HG03469 (cell line): ENCODE results near the gene TRPV2.
"Not testable (repeated sequence)": the region's sequence is repeated elsewhere in the genome, so short reads cannot be mapped to it uniquely, and the experiment has no call there.

ENCODE experiments used
- ATAC-seq: cut with Tn5 transposase; IDR thresholded peaks from one replicate; pipeline ENCODE4 v1.9.1; 2021; ENCODE audit warnings: mild to moderate bottlenecking, moderate library complexity, moderate number of reproducible peaks; ENCODE audit not compliant: unreplicated experiment

The TRPV2 gene

DNA sequence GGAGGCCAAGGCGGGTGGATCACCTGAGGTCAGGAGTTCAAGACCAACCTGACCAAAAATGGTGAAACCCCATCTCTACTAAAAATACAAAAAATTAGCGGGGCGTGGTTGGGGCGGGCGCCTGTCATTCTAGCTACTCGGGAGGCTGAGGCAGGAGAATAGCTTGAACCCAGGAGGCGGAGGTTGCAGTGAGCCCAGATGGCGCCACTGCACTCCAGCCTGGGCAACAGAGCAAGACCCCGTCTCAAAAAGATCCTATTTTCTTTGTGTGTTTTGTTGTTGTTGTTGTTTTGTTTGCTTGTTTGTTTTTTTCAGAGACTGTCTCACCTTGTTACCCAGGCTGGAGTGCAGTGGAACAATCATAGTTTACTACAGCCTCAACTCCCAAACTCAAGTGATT lies 11.5 kb upstream of the TRPV2 start:
- ATAC-seq, result not testable (repeated sequence)

DNA sequence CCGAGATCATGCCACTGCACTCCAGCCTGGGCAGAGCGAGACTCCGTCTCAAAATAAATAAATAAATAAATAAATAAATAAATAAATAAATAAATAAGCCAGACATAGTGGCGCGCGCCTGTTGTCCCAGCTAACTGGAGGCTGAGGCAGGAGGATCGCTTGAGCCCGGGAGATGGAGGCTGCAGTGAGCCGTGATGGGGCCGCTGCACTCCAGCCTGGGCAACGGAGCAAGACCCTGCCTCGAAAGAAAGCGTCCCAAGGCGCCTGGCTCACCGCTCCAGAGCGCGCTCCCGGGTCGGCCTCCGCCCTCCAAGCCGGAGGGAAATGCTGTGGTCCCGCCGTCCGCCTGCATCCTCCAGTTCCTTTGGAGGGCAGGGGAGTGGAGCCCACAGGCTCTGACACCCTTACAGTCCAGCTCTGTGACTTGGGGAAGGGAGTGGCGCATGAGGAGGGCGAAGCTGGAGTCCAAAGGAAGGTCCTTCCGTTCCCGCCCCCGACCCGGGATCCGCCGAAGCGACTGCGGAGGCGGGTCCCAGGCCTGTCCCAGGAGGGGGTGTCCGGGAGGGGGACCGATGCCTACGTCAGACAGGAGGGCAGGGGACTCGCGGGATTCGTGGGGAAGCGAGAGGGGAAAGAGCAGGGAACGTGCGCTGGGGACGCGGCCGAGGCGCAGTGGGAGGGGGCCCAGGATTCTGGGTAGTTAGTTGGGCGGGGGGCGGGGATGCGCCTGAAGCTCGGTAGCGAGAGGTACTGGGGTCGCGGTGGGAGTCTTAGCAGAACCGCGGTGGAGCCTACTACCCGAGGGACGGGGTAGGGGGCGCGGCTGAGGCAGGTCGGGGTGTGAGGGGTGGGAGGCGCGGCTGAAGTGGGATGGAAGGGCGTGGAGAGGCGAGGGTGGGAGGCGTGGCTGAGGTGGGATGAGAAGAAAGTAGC lies 8.4 kb upstream of the TRPV2 start:
- ATAC-seq, result no peak

DNA sequence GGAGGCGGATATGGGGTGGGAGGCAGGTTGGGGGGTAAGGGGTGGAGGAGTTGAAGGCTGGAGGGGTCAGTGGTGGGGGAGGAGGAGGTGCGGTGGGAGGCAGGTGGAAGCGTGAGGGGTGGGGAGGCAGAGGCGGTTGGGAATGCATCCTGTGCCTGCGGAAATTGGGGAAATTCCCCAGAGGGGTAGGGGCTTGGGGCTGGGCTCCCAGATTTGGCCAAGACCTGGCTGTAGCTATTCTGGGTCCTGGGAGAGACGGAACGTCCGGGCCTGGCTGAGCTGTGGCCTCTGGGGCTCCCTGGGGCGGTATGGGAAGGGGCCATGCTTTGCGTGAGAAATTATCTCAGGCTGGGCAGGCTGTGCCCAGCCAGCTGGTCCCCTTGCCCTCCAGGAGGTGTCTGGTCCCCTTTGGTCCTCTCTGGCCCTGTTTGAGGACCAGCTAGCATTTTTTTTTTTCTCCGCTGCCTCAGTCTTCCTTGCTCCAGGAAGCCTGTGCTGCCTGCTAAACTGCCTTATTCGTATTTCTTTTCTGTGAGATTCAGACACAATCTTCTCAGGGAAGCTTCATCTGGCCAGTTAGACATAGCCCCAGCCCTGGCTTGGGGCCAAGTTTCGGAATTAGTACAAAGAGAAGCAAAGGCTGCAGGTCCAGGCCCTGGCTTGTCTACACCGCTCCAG lies 7.3 kb upstream of the TRPV2 start:
- peak; percentile 80 for ATAC-seq

DNA sequence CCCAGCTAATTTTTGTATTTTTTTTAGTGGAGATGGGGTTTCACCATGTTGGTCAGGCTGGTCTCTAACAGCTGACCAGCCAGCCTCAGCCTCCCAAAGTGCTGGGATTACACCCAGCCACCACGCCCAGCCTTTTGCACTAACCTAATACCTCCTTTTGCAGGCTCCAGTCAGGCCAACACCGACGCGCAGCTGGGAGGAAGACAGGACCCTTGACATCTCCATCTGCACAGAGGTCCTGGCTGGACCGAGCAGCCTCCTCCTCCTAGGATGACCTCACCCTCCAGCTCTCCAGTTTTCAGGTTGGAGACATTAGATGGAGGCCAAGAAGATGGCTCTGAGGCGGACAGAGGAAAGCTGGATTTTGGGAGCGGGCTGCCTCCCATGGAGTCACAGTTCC lies 2.0 kb downstream of the TRPV2 start:
- no peak for ATAC-seq

DNA sequence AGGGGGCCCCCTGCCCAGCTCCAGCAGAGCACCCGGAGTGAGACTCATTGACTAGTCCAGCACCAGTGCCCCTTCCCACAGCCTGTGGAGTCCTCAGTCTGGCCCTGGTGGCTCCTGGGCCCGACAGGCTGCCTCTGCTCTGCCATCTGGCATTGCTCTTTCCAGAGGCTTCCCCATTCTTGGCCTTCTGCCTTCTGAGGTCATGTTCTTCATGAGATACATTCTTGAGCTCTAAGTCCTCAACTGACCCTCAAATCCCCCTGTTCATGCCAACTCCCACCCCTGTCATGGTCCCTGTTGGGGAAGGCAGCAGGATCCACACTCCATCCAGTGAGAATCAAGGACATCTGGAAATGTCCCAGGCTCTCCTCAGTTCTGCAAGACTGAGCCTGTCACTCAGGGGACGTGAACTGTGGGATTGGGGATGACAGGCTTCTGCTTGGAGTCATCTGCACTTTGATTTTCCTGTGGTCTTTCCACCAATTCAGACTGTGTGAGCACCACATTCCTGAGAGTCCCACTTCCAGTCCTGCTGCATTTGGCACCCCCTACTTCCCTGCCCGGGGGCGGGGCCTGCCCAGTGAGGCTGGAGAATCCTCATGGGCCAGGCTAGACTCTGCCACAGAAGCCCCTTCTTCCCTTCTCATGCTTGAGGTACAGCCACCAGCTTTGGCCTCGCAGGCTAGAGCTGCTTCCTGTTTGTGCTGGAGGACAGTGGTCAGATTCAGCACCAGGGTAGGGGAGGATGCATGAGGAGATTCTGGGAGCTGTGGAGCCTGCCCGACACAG lies 2.7 kb downstream of the TRPV2 start:
- no peak for ATAC-seq

DNA sequence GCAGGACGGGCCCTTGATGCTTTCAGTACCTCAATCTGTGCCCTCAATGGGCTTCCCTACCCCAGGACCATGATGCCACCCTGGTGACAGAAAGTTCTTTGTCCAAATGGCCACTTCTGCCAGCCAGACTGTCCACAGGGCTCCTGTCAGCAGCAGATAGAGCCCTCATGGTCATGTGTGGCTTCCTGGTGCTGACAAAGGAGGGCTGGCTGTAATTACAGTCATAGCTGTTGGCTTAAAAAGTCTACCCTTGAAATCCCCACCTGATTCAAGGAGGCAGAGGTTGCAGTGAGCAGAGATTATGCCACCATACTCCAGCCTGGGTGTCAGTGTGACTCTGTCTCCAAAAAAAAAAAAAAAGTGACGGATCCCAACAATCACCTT lies 3.3 kb downstream of the TRPV2 start:
- ATAC-seq, result no peak

DNA sequence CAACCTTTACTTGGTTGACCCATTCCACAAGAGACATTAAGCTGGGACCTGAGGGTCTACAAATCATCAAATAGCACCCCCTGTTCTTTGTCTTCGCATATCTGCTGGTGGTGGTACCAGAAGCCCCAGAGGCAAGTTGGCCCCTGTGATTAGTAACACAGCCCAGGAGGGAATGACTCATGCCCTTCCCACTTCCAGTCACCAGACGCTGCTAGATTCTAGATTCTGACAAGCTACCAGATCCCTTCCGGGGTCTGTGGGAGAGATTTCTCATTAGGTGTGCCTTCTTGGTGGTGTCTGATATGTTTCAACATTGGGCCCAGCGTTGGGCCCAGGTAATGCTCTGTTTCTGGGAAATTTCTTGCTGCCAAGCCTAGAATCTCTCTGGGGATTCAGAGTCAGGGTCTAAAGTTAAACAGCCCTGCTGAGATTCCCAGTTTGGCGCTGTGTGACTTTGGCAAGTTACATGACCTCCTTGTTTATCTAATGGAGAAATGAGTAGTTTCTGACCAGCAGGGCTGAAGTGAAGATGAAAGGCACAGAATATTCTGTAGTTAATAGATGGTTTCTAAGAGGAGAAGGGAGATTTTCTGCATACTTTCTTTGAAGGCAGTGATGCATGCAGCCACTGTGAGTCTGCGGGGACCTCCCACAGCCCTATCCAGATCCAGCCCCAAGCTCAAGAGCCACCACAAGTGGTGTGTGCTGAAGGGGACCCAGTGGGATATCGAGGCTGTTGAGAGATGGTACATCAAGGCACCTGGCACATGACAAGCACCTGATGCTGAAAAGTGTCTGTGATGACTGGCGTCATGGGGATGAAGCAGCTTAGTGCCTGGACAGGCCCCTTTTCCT lies 3.9 kb downstream of the TRPV2 start:
- ATAC-seq, result no peak

DNA sequence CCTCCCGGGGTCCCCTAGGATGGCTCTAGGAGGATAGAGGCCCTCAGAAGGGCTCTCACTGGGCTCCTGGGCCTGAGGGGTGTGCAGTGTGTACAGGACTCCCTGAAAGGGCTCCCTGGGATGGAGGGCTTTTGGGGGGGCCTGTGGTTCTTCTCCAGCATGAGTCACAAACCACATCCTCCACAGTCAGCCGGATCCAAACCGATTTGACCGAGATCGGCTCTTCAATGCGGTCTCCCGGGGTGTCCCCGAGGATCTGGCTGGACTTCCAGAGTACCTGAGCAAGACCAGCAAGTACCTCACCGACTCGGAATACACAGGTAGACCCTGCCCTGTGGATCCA lies 4.5 kb downstream of the TRPV2 start:
- ATAC-seq, result no peak

DNA sequence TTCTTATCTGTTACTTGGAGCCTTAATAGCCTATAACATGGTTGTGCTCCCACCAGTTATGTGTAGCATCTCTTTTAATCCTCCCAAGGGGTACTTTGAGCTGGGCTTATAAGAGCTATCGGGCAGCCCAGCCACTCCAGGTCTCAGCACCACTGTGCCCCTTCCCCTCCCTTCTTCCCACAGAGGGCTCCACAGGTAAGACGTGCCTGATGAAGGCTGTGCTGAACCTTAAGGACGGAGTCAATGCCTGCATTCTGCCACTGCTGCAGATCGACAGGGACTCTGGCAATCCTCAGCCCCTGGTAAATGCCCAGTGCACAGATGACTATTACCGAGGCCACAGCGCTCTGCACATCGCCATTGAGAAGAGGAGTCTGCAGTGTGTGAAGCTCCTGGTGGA lies 7.0 kb downstream of the TRPV2 start:
- no peak for ATAC-seq

DNA sequence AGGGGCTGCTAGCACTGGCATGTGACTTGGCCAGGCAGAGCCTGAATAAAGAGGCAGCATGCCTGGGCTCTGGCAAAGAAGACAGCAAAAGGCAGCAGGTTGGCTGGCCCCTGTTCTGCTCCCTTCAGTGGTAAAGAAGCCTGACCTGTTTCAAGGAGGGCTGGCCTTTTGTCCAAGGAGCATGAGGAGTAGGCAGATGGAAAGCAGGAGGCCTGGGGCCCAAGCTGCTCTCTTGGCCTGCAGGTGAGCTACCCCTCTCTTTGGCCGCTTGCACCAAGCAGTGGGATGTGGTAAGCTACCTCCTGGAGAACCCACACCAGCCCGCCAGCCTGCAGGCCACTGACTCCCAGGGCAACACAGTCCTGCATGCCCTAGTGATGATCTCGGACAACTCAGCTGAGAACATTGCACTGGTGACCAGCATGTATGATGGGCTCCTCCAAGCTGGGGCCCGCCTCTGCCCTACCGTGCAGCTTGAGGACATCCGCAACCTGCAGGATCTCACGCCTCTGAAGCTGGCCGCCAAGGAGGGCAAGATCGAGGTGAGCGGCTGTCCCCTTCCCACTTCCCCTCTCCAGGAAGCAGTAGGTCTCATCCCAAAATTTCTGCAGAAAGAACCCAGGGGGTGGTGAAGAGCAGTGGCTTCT lies 8.0 kb downstream of the TRPV2 start:
- no peak for ATAC-seq

DNA sequence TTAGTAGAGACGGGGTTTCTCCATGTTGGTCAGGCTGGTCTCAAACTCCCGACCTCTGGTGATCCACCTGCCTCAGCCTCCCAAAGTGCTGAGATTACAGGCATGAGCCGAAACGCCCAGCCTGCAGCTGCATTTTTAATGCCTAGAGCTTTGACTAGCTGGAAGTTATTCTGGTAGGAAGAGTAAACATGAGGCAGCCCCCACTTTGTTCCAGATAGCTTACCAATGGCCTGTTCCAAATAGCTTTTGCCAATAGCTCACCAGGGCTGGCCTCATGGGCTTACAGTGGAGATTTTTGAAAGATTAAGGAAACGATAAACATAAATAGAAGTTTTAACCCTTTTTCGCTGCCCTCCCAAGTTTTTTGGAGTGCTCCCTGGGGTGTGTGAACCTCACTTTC lies 9.8 kb downstream of the TRPV2 start:
- no peak for ATAC-seq

DNA sequence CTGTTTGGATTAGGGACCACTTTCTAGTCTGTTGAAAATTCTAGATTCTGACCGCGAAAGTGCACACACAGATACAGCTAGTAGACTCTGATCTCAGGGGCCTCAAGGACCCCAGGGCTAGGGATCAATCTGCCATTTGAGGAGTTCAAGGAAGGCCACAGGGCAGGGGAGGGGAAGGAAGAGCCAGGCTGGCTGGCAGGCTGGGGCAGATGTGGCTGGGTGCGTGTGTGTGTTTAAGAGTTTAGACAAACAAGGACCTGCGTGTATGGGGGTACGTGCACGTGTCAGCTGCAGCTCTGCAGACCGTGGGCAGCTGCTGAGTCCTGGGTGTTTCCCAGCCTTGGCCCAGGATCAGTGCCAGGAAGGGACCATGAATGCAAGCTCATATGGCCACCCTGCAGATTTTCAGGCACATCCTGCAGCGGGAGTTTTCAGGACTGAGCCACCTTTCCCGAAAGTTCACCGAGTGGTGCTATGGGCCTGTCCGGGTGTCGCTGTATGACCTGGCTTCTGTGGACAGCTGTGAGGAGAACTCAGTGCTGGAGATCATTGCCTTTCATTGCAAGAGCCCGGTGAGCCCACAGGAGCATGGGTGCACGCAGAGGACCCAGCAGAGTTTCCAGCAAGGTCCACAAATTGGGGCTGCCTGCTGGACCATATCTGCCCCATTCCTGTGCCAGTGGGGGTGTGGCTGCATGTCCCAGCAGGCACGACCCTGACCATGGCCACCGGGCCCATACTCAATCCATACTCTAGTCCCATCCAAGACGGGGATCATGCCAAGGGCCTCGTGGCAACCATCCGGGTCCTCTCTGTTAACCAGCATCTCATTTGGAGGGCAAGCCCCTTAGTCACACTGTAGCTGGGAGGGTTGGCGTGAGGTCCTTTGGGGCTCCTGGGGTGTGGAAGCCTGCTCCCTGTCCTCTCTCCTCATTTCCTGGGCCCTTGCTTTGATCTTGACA lies 10.6 kb downstream of the TRPV2 start:
- no peak for ATAC-seq

DNA sequence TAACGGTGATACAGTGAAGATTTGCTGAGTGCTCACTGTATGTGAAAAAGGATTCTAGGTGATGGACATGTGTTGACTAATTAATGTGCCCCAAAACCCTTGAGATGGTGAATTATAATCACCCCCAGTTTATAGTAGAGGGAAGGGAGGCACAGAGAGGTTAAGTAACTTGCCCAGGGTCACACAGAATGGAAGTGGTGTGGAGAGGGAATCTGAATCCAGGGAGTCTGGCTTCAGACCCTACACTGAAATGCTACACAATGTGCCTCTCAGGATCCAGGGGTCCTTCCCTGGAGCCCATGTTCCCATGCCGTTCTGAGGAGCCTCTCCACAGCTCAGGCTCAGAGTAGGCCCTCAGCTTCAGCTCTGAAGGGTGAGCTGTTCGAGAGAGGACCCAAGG lies 11.6 kb downstream of the TRPV2 start:
- ATAC-seq, result no peak

DNA sequence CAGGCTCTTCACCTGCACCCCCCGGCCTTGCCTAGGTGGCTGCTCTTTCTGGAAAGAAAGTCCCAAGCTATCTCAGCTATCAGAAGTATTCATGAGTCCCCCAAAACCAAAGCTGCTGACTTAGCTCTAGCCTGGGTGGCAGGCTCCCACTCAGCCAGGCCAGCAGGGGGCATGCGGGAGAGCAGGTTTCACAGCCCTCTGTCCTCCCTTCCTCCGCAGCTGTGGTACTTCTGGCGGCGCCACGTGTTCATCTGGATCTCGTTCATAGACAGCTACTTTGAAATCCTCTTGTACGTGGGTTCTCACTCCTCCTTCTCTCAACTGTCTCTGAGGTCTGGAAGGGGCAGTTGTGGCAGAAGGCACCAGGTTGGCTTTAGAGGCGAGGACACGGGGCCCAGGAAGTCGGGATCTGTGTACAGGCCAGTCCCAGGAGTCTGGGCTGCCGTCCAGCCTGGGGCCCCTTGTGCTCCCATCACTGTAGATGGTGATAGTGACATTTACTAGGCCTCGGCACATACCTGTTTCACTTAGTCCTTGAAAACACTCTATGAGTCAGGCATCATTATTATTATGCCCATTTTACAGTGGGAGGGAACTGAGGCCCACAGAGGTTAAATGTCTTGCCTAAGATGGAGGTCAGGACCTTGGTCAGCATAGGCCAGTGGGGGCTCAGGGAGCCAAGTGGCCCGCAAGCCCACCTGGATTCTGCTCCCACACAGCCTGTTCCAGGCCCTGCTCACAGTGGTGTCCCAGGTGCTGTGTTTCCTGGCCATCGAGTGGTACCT lies 12.9 kb downstream of the TRPV2 start:
- no peak for ATAC-seq

DNA sequence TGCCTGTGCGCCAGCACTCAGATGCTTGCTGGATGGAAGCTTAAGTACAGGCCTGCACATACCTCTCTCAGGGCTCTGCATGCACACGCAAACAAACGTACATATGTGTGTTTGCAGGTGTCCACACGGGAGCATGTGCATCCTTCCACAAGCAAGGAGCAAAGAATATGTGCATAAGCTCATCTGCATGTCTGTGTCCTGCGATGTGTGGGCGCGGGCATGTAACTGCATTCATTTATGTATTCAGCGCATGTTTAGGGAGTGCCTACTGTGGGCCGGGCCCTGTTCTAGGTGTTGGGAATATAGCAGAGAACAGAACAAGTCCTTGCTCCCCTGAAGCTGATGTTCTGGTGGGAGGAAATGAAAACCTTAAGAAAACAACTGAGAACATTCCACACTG lies 13.7 kb downstream of the TRPV2 start:
- no peak for ATAC-seq

DNA sequence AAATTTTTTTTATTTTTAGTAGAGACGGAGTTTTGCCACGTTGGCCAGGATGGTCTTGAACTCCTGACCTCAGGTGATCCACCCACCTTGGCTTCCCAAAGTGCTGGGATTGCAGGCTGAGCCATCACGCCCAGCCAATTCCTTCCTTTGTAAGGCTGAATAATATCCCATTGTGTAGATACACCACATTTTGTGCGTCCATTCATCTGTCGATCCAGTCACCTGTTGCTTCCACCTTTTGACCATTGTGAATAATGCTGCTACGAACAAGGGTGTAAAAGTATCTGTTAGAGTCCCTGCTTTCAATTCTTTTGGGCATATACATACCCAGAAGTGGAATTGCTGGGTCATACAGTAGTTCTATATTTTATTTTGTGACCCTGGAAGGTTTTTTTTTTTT lies 15.3 kb downstream of the TRPV2 start:
- no peak for ATAC-seq

DNA sequence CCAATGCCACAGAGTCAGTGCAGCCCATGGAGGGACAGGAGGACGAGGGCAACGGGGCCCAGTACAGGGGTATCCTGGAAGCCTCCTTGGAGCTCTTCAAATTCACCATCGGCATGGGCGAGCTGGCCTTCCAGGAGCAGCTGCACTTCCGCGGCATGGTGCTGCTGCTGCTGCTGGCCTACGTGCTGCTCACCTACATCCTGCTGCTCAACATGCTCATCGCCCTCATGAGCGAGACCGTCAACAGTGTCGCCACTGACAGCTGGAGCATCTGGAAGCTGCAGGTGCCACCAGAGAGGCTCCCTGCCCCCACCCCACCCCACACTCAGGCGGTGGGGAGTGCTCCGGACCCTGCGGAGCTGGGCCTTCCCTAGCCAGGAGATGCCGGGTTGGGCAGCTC lies 16.6 kb downstream of the TRPV2 start:
- ATAC-seq, result no peak

DNA sequence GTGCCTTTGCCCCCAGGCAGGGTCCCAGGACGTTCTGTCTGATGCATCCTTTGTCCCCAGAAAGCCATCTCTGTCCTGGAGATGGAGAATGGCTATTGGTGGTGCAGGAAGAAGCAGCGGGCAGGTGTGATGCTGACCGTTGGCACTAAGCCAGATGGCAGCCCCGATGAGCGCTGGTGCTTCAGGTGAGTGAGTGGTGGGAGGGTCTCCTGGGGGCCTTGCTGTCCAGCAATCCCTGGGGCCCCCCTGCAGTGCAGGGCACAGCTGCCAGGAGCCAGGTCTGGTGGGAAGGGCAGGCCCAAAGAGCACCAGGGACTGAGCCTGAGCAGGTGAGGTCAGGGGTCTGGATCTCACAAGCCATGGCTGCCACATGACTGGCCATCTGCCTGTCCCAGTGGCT lies 18.1 kb downstream of the TRPV2 start:
- no peak for ATAC-seq
